Right atrium auricular region (tissue), 2 donors: ENCODE data around the gene USH1G. TPM values are rescaled to one million over a fixed set of nuclear protein-coding genes. Genes with fewer than 3 reads are reported as not detected.
A peak's percentile ranks its signal among the peaks of the same experiment; 100 is the strongest.

Experiments used
- DNase-seq: peaks from one replicate; pipeline ENCODE4 v3.0.0-alpha.2; 2019; ENCODE audit warnings: low spot score
- H3K27ac ChIP-seq, 2 donors: fragments of 200-600 bp; sonication (generic); 1 replicate in 1 of 2; 2 replicates in 1 of 2; pipeline ENCODE4 v1.5.1; 2016 to 2019
- H3K27me3 ChIP-seq, 2 donors: fragments of 200-600 bp; sonication (generic); one replicate each; pipeline versions ENCODE4 v1.5.1 to v1.6.0; 2017 to 2019
- H3K36me3 ChIP-seq: fragments of 200-600 bp; sonication (generic); one replicate; pipeline ENCODE4 v1.5.1; 2016
- H3K4me1 ChIP-seq, 2 donors: fragments of 200-600 bp; sonication (generic); one replicate each; pipeline versions ENCODE4 v1.5.1 to v1.6.0; 2017 to 2019
- H3K4me3 ChIP-seq, 2 donors: fragments of 200-600 bp; sonication (generic); 1 replicate in 1 of 2; 2 replicates in 1 of 2; pipeline ENCODE4 v1.5.1; 2017 to 2019; ENCODE audit warnings: mild to moderate bottlenecking in 1 of 2, moderate library complexity in 1 of 2
- H3K9me3 ChIP-seq, 2 donors: fragments of 200-600 bp; sonication (generic); one replicate each; pipeline ENCODE4 v1.5.1; 2019
- CTCF ChIP-seq, 2 donors: fragments of 200-600 bp; sonication (generic); IDR thresholded peaks; one replicate each; pipeline ENCODE4 v1.5.1; 2019; ENCODE audit warnings: antibody characterized with exemption in 2 of 2
- total RNA-seq, 2 donors: library from RNA; depleted of rRNA; stranded (reverse); fragments of >200 nt; gene quantifications; one replicate each; pipeline ENCODE4 v1.1.0, GENCODE V29; 2016

The USH1G gene
- total RNA-seq, 2 donors from 2014 or later: 0.20 to 0.22 TPM

DNA sequence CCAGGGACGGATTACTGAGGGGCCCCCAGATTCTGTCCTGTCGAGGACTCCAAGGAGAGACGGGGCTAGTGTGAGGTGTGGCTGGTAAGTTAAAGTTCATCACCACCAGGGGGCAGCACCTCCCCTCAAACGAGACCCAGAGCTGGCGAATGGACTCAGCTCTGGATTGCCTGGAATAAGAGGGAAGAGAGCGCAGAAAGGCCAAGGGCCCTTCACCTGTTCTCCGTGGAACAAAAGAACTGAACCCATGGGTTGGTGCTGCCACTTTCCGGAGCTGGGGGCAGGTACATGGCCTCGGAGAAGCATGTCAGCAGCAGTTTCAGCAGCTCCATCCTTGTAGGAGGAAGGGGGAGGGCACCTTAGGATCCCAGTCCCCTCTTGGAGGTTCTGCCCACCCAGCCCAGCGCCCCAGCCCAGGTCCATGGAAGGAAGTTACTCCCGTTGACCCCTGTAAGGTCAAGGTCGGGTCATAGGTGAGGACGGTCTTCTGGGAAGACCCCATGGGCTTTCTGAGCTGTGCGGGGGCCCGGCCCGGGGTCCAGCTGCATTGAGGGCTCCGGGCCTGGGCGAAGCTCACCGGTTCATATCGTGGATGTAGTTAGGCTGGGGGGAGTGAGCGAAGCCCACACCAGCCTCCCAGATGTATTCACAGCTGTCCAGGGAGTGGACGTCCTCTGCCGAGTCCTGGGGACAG lies 38.7 kb upstream of the USH1G start:
- TF ChIP-seq CTCF (IDR thresholded peaks at IDR 0.05): peak; percentile 62 to 87
- H3K4me1 ChIP-seq: no peaks in the 10 kb centered on the region
- H3K9me3 ChIP-seq: no peaks in the 10 kb centered on the region
- DNase-seq: peak; percentile 94
- H3K36me3 ChIP-seq: no peaks in the 10 kb centered on the region
- no peaks in the 10 kb centered on the region for H3K27me3 ChIP-seq
- H3K27ac ChIP-seq: no peak overlapping the region
- H3K4me3 ChIP-seq: no peak overlapping the region

DNA sequence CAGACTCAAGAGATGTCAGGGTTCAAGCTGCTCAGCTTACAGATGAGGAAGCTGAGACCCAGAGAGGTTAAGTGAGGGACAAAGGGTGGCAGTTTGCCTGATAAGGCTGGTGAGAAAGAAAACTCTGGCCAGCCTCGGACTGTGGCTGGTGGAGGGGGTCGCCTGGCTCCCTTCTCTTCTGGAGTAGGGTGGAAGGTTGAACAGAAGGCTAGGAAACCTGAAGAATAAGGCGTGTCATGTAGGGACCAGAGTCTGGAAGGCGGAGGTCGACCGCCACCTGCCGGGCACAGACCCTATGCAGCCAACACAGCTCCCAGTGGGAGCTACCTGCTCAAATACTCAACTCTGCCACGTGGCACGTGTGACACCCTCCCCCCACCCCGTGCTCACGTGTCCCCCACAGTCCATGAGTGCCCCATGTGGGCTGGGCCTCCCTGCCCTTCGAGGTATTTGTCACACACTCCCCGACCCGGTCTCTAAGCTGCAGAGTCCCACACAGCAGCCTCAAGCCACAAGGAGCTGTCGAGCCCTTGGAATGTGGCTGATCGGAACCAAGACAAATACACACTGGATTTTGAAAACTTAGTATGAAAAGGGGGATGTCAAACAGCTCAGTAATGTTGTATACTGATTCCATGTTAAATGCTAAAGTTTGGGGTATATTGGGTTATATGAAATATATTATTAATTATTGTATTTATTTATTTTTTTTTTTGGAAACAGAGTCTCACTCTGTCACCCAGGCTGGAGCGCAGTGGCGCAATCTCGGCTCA lies 37.7 kb upstream of the USH1G start:
- Histone ChIP-seq H3K27ac (no peak overlapping the region), H3K9me3 (no peaks in the 10 kb centered on the region), H3K27me3 (no peaks in the 10 kb centered on the region), H3K36me3 (no peaks in the 10 kb centered on the region), H3K4me1 (no peaks in the 10 kb centered on the region), H3K4me3 (no peak overlapping the region)
- DNase-seq: no peak
- TF ChIP-seq CTCF (IDR thresholded peaks at IDR 0.05): no peak

- DNase-seq: no peak
- H3K4me1 ChIP-seq: no peaks in the 10 kb centered on the region
- H3K27ac ChIP-seq: no peak overlapping the region
- no peaks in the 10 kb centered on the region for H3K27me3 ChIP-seq
- H3K36me3 ChIP-seq: no peaks in the 10 kb centered on the region
- no peak overlapping the region for H3K4me3 ChIP-seq
- TF ChIP-seq CTCF (IDR thresholded peaks at IDR 0.05): no peak
- H3K9me3 ChIP-seq: no peaks in the 10 kb centered on the region
These were observed 36.9 kb upstream of the USH1G start for GRCh38 chr17:74959826-74960515.

DNA sequence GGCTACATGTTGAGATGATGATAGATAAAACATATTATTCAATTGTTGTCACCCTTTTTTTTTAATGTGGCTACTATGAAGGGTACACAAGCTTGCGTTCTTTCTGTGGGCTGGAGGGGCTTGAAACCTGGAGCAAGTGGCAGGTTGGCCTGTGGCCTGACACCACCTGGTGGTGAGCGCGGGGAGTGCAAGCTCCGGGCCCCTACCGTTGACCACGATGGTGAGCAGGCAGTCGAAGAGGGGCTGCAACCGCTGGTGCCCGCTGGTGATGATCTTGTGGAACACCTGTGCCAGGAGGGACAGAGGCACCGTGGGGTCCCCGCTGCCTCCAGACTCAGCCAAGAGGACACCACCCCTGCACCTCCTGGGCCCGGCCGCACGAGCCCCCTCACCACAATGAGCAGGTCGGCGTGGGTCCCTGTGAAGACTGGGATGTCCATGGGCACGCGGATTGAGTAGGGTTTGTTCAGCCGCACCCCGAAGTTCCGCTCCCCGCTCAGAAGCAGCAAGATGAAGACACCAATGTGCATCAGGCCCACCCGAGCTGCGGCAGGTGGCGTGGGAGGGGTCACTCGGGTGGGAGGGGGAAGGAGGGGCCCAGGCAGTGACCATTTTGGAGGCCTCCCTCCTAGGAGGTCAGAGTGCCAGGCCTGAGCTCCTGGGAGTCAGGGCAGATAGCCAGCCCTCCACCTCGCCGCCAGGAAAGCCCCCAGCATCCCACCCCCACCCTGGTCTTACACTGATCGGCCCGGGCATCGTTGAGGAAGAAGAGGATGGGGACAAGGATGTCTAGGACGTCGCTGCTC lies 35.1 kb upstream of the USH1G start:
- Histone ChIP-seq H3K4me1 (no peaks in the 10 kb centered on the region), H3K27me3 (no peaks in the 10 kb centered on the region), H3K27ac (no peak overlapping the region), H3K9me3 (no peaks in the 10 kb centered on the region), H3K36me3 (no peaks in the 10 kb centered on the region), H3K4me3 (no peak overlapping the region)
- peak; percentile 90 to 96 for TF ChIP-seq CTCF (IDR thresholded peaks at IDR 0.05)
- peak; percentile 77 for DNase-seq

DNA sequence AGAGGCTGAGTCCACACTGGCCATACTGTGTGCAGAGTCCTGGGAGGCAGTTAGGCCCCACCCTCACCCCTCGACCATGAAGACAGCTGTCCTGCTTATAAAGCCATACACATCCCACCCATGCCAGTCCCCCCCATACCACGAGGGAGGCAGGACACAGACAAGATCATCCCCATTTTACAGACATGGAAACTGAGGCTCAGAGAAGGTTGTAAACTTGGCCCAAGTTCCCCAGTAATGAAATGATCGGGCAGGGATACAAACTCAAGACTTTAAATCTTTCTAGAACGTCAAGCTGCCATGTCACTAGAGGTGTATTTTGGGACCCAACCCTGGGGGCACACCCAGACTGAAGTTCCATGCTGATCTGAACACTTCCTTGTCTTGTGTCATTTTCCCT lies 33.0 kb upstream of the USH1G start:
- Histone ChIP-seq H3K4me3 (no peak overlapping the region), H3K27me3 (no peaks in the 10 kb centered on the region), H3K27ac (no peak overlapping the region), H3K36me3 (no peaks in the 10 kb centered on the region), H3K4me1 (no peaks in the 10 kb centered on the region), H3K9me3 (no peaks in the 10 kb centered on the region)
- no peak for DNase-seq
- no peak for TF ChIP-seq CTCF (IDR thresholded peaks at IDR 0.05)
